ENCODE measurements around the gene GGA3. TPM values are rescaled to one million over a fixed set of nuclear protein-coding genes. Genes with fewer than 3 reads are reported as not detected.

GGA3 gene
- total and polyA plus RNA-seq, 2 experiments from 2014 or later, result 22.5 to 54.3 TPM

- Histone ChIP-seq H3K4me1 (ENCODE audit: insufficient read depth) (peaks cover 9% of the 10 kb centered on the region), H3K4me3 (no peak overlapping the region), H3K27me3 (ENCODE audit: insufficient read depth) (no peaks in the 10 kb centered on the region), H3K27ac (ENCODE audit: low read depth) (no peak overlapping the region), H4K20me1 (replicated peaks; ENCODE audit: insufficient read depth) (no peaks in the 10 kb centered on the region), H3K4me2 (no peak overlapping the region), H3K79me2 (replicated peaks; ENCODE audit: insufficient read depth) (no peaks in the 10 kb centered on the region), H2AFZ (no peak overlapping the region), H3K9me2 (ENCODE audit: insufficient read depth) (no peaks in the 10 kb centered on the region), H3F3A (replicated peaks; ENCODE audit: low read depth) (peaks cover 25% of the 10 kb centered on the region), H3K36me3 (ENCODE audit: insufficient read depth) (no peaks in the 10 kb centered on the region)
- no peak overlapping the region for H3K27ac Mint-ChIP-seq
- peaks cover 17% of the 10 kb centered on the region for H3K27me3 Mint-ChIP-seq (ENCODE audit: insufficient read depth, low read depth, poor library complexity)
- H3K36me3 Mint-ChIP-seq (ENCODE audit: low read depth), result peaks cover 13% of the 10 kb centered on the region
- peaks cover 16% of the 10 kb centered on the region for H3K4me1 Mint-ChIP-seq
- H3K4me3 Mint-ChIP-seq, result peak overlapping the region; percentile 70
- DNase-seq (ENCODE audit: low spot score) (no peak), ATAC-seq (no peak)
- TF ChIP-seq ETS1 (IDR thresholded peaks at IDR 0.05), result no peak
- no peak for TF ChIP-seq STAT1 (IDR thresholded peaks at IDR 0.05; ENCODE audit: unreplicated experiment)
- TF ChIP-seq NANOG (IDR thresholded peaks at IDR 0.05; ENCODE audit: borderline replicate concordance), result no peak
- TF ChIP-seq EZH2phosphoT487 (IDR thresholded peaks at IDR 0.05; ENCODE audit: unreplicated experiment), result no peak
- no peak for TF ChIP-seq POLR2AphosphoS5 (IDR thresholded peaks at IDR 0.05; ENCODE audit: low read depth)
- no peak for TF ChIP-seq EZH2 (IDR thresholded peaks at IDR 0.05; ENCODE audit: low read depth, unreplicated experiment)
- TF ChIP-seq CTCF (conservative IDR thresholded peaks at IDR 0.05; ENCODE audit: low read depth in 2 of 2), result no peak
- TF ChIP-seq ZNF331 (CRISPR knock-in tag; IDR thresholded peaks at IDR 0.05; ENCODE audit: low read depth), result no peak
- no peak for TF ChIP-seq REST (IDR thresholded peaks at IDR 0.05; ENCODE audit: unreplicated experiment)
- no peak for TF ChIP-seq CREB1 (CRISPR knock-in tag; IDR thresholded peaks at IDR 0.05; ENCODE audit: low read depth)
- no peak for TF ChIP-seq ZNF462 (CRISPR knock-in tag; IDR thresholded peaks at IDR 0.05)
- no peak for TF ChIP-seq ZNF114 (CRISPR knock-in tag; IDR thresholded peaks at IDR 0.05)
- TF ChIP-seq JUNB (IDR thresholded peaks at IDR 0.05; ENCODE audit: unreplicated experiment), result no peak
- no peaks in the 10 kb centered on the region for H3K9me3 Mint-ChIP-seq
Observed at GRCh38 chr17:75272848-75273184, 11.4 kb upstream of the GGA3 start.

All from GM23338 (cell line).